Body of pancreas (tissue), 4 donors: ENCODE measurements around the gene MSL1.

Source experiments
- CTCF ChIP-seq, 7 experiments: fragments of 450-650 bp in 4 of 7; fragments of 200-600 bp in 3 of 7; sonication (generic) in 3 of 7; IDR thresholded peaks; one replicate each; pipeline ENCODE4 v1.5.1; 2016 to 2019; ENCODE audit warnings: antibody characterized with exemption in 7 of 7
- POLR2A ChIP-seq, 3 donors: fragments of 450-650 bp; IDR thresholded peaks; one replicate each; pipeline ENCODE4 v1.6.1; 2016; ENCODE audit warnings: antibody characterized with exemption in 3 of 3, mild to moderate bottlenecking in 2 of 3

- TF ChIP-seq CTCF (IDR thresholded peaks at IDR 0.05) (no peak), POLR2A (IDR thresholded peaks at IDR 0.05) (no peak)
Measured at GRCh38 chr17:40074175-40074512, 47.6 kb upstream of the MSL1 start.
